Measurements from ENCODE around the gene ARHGAP5.

Gene ARHGAP5

GRCh38 chr14:32169191-32169590, 92.1 kb downstream of the ARHGAP5 start:
- ATAC-seq: no peak
- TF ChIP-seq ESRRG (CRISPR knock-in tag; IDR thresholded peaks at IDR 0.05): no peak
- TF ChIP-seq TSHZ2 (CRISPR knock-in tag; IDR thresholded peaks at IDR 0.05): no peak
- TF ChIP-seq SNAI2 (CRISPR knock-in tag; IDR thresholded peaks at IDR 0.05): no peak
- TF ChIP-seq ZNF70 (CRISPR knock-in tag; IDR thresholded peaks at IDR 0.05): no peak

DNA sequence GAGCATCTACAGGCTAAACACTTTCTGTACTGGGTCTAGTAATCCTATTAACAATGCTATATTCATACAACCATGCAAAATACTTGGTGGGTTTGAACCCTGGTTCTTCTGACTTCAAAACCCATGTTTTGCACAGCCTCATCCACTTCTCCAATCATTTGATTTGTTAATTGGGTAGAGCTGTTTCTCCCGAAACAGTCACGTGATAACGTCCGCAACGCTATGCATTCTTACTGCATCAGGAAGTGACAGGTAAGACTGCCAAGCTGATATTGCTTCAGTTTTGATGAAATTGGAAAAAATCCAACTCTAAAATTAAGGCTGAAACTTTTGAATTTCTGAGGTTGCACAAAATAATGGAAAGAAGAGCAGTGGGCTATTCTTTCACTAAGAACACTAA, 94.4 kb downstream of the ARHGAP5 start:
- TF ChIP-seq ESRRG (CRISPR knock-in tag; IDR thresholded peaks at IDR 0.05): no peak
- no peak for TF ChIP-seq ZFP30 (CRISPR knock-in tag; IDR thresholded peaks at IDR 0.05)
- no peak for TF ChIP-seq SNAI2 (CRISPR knock-in tag; IDR thresholded peaks at IDR 0.05)
- TF ChIP-seq PPARA (CRISPR knock-in tag; IDR thresholded peaks at IDR 0.05; ENCODE audit: borderline replicate concordance): no peak
- TF ChIP-seq TOX (CRISPR knock-in tag; IDR thresholded peaks at IDR 0.05; ENCODE audit: borderline replicate concordance): no peak
- TF ChIP-seq ZNF565 (CRISPR knock-in tag; conservative IDR thresholded peaks at IDR 0.05; ENCODE audit: low read depth): no peak
- TF ChIP-seq ZFP3 (CRISPR knock-in tag; IDR thresholded peaks at IDR 0.05): no peak
- TF ChIP-seq ARNTL (CRISPR knock-in tag; IDR thresholded peaks at IDR 0.05; ENCODE audit: borderline replicate concordance, low read depth): no peak
- no peak for TF ChIP-seq ZNF70 (CRISPR knock-in tag; IDR thresholded peaks at IDR 0.05)
- no peak for TF ChIP-seq PATZ1 (CRISPR knock-in tag; IDR thresholded peaks at IDR 0.05; ENCODE audit: borderline replicate concordance)
- no peak for TF ChIP-seq BACH2 (CRISPR knock-in tag; IDR thresholded peaks at IDR 0.05; ENCODE audit: borderline replicate concordance)
- no peak for TF ChIP-seq RARB (CRISPR knock-in tag; IDR thresholded peaks at IDR 0.05)
- no peak for TF ChIP-seq CSDC2 (CRISPR knock-in tag; IDR thresholded peaks at IDR 0.05)
- TF ChIP-seq OSR1 (CRISPR knock-in tag; IDR thresholded peaks at IDR 0.05): no peak
- no peak for TF ChIP-seq TSHZ2 (CRISPR knock-in tag; IDR thresholded peaks at IDR 0.05)
- no peak for TF ChIP-seq CSRNP3 (CRISPR knock-in tag; IDR thresholded peaks at IDR 0.05)
- no peak for TF ChIP-seq ISL1 (CRISPR knock-in tag; IDR thresholded peaks at IDR 0.05)
- TF ChIP-seq, protein P1, sequence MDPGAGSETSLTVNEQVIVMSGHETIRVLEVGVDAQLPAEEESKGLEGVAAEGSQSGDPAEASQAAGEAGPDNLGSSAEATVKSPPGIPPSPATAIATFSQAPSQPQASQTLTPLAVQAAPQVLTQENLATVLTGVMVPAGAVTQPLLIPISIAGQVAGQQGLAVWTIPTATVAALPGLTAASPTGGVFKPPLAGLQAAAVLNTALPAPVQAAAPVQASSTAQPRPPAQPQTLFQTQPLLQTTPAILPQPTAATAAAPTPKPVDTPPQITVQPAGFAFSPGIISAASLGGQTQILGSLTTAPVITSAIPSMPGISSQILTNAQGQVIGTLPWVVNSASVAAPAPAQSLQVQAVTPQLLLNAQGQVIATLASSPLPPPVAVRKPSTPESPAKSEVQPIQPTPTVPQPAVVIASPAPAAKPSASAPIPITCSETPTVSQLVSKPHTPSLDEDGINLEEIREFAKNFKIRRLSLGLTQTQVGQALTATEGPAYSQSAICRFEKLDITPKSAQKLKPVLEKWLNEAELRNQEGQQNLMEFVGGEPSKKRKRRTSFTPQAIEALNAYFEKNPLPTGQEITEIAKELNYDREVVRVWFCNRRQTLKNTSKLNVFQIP (CRISPR knock-in tag; IDR thresholded peaks at IDR 0.05; ENCODE audit: borderline replicate concordance, low read depth): no peak
- no peak for TF ChIP-seq TCF4 (CRISPR knock-in tag; IDR thresholded peaks at IDR 0.05; ENCODE audit: borderline replicate concordance)
- no peak for ATAC-seq

Data from SK-N-SH treated with all-trans-retinoic acid at 6 μM for 48 hours (cell line).